Measurements from ENCODE around the gene TAF8. TPM values are rescaled to one million over a fixed set of nuclear protein-coding genes. Genes with fewer than 3 reads are reported as not detected.

The TAF8 gene
- total and polyA plus RNA-seq, 10 of the 15 experiments (the other 5 are each of a cell fraction or from before 2014, with no cell fraction given): 11.7 to 30.9 (median 19.9) TPM

GRCh38 chr6:42095776-42096541, 45.6 kb downstream of the TAF8 start:
- FAIRE-seq (no peak), ATAC-seq (0 out of 3 replicates have a peak, but pooled peaks have one; percentile 18), DNase-seq (ENCODE audit: low read depth, low spot score) (no peak)
- H3K9me3 ChIP-seq (replicated peaks; ENCODE audit: control insufficient read depth, insufficient read depth, low read length): no peaks in the 10 kb centered on the region
- H3K27me3 ChIP-seq (replicated peaks in 1 of 2; ENCODE audit: control insufficient read depth in 2 of 2, insufficient read depth in 2 of 2, low read length in 1 of 2): no peaks in the 10 kb centered on the region; a peak in 1 of 4 replicates
- in situ Hi-C loops (cut with MboI): no loop called here
- ChIA-PET RAD21 (ENCODE audit: unreplicated experiment) (no interaction called here), SMC1A (ENCODE audit: uncharacterized antibody, unreplicated experiment) (no interaction called here), CTCF (interaction anchor here (0.6 to 1.8 kb wide), 3 partner anchors 8 to 120 kb away, joined by 3 to 6 read pairs (median 4); no protein-coding TSS in a partner anchor), POLR2A (no interaction called here)
- H3K4me1 ChIP-seq (ENCODE audit: control insufficient read depth, insufficient read depth, low read length): no peaks in the 10 kb centered on the region
- intact Hi-C loops (cut with micrococcal nuclease; ENCODE audit: unreplicated experiment): no loop called here
- no peaks in the 10 kb centered on the region for H3K79me2 ChIP-seq (ENCODE audit: control insufficient read depth, insufficient read depth, low read length)
- no peak overlapping the region for H3K9ac ChIP-seq (ENCODE audit: control insufficient read depth, insufficient read depth, low read length)
- H3K36me3 ChIP-seq (ENCODE audit: control insufficient read depth in 2 of 2, insufficient read depth in 2 of 2, low read length in 1 of 2): no peaks in the 10 kb centered on the region
- H4K20me1 ChIP-seq (ENCODE audit: control insufficient read depth, insufficient read depth): no peaks in the 10 kb centered on the region
- WGBS (ENCODE audit: insufficient coverage, insufficient replicate concordance, low lambda C conversion rate, missing lambda C conversion rate): 51% methylated on average over 10 of the region's 10 CpGs
- no peak overlapping the region for H3K4me2 ChIP-seq (ENCODE audit: control insufficient read depth, insufficient read depth)
- TF ChIP-seq CHD2 (IDR thresholded peaks at IDR 0.05; ENCODE audit: borderline replicate concordance, low read depth, low read length) (no peak), ZNF24 (IDR thresholded peaks at IDR 0.05) (no peak), BCL11A (IDR thresholded peaks at IDR 0.05; ENCODE audit: low read depth, low read length) (no peak), HCFC1 (IDR thresholded peaks at IDR 0.05; ENCODE audit: low read length) (no peak), CEBPZ (IDR thresholded peaks at IDR 0.05; ENCODE audit: low read depth, low read length) (no peak), JUND (IDR thresholded peaks at IDR 0.05; ENCODE audit: low read depth, low read length) (no peak), TARDBP (IDR thresholded peaks at IDR 0.05; ENCODE audit: borderline replicate concordance) (no peak), ZNF592 (IDR thresholded peaks at IDR 0.05) (no peak)
- BruUV-seq (replicated peaks): no TSS peak
- no peak overlapping the region for H2AFZ ChIP-seq (ENCODE audit: control insufficient read depth, low read depth, low read length)
- H3K4me3 ChIP-seq: no peak overlapping the region
- no peak overlapping the region for H3K27ac ChIP-seq (ENCODE audit: control insufficient read depth, insufficient read depth)

All from GM12878 (cell line).